Prostate gland (tissue), 2 donors: ENCODE results near the gene GDF11. TPM values are rescaled to one million over a fixed set of nuclear protein-coding genes. Genes with fewer than 3 reads are reported as not detected.
A peak's percentile ranks its signal among the peaks of the same experiment; 100 is the strongest.

Source experiments
- DNase-seq: peaks from one replicate; pipeline ENCODE4 v3.0.0-alpha.2; 2019; ENCODE audit warnings: low spot score
- H3K27ac ChIP-seq, 2 donors: fragments of 200-600 bp; sonication (generic); 2 replicates each; pipeline ENCODE4 v1.5.1; 2017 to 2019
- H3K27me3 ChIP-seq: fragments of 200-600 bp; sonication (generic); replicated peaks from 2 replicates; pipeline ENCODE4 v1.5.1; 2019; ENCODE audit not compliant: insufficient read depth
- H3K36me3 ChIP-seq, 2 donors: fragments of 200-600 bp; sonication (generic); 1 replicate in 1 of 2; 2 replicates in 1 of 2; pipeline versions ENCODE4 v1.5.1 to v1.8.1; 2017 to 2019
- H3K4me1 ChIP-seq: fragments of 200-600 bp; sonication (generic); replicated peaks from 2 replicates; pipeline ENCODE4 v1.5.1; 2019
- H3K4me3 ChIP-seq, 2 donors: fragments of 200-600 bp; sonication (generic); 2 replicates each; pipeline ENCODE4 v1.5.1; 2017 to 2019
- H3K9me3 ChIP-seq: fragments of 200-600 bp; sonication (generic); 2 replicates; pipeline ENCODE4 v1.5.1; 2017
- POLR2A ChIP-seq: fragments of 450-650 bp; IDR thresholded peaks from one replicate; pipeline ENCODE4 v1.6.1; 2016; ENCODE audit warnings: antibody characterized with exemption, mild to moderate bottlenecking
- POLR2AphosphoS5 ChIP-seq: sonication (generic); formaldehyde crosslinking; IDR thresholded peaks from one replicate; pipeline ENCODE4 v1.6.1; 2017; ENCODE audit warnings: antibody characterized with exemption
- WGBS: methylation state at CpG from one replicate; pipeline ENCODE4 v1.1.5; 2018; 5-methylcytosine and 5-hydroxymethylcytosine counted together
- intact Hi-C: fragments of 100-400 bp; cut with DNase I; formaldehyde crosslinking; loops from one replicate; pipeline ENCODE4 v1.14.2; 2022
- total RNA-seq, 2 donors: library from RNA; depleted of rRNA; stranded (reverse); fragments of >200 nt; gene quantifications; one replicate each; pipeline ENCODE4 v1.1.0, GENCODE V29; 2016
- TF ChIP-seq, protein P1 (sequence below), 4 experiments: fragments of 200-600 bp in 2 of 4; fragments of 450-650 bp in 2 of 4; sonication (generic) in 2 of 4; IDR thresholded peaks; 1 replicate in 3 of 4; 2 replicates in 1 of 4; pipeline ENCODE4 v1.5.1; 2016 to 2019; ENCODE audit warnings: antibody characterized with exemption in 4 of 4, mild to moderate bottlenecking in 2 of 4, moderate library complexity in 2 of 4

The GDF11 gene
- total RNA-seq, 2 donors from 2014 or later: 4.1 to 10.3 TPM

DNA sequence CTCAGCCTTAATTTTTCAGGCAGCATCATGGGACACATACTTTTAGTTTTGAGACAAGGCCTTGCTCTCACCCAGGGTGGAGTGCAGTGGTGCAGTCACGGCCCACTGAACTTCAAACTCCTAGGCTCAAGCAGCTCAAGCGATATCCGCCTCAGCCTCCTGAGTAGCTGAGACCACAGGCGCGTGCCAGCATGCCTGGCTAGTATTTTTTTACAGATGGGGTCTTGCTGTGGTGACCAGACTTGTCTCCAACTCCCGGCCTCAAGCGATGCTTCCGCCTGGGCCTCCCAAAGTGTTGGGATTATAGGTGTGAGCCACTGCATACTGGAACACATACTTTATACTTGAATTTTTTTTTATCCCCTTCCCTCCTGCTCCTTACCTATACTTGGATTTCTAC lies 20.0 kb upstream of the GDF11 start:
- Histone ChIP-seq H3K36me3 (no peaks in the 10 kb centered on the region), H3K4me1 (peaks cover 9% of the 10 kb centered on the region), H3K9me3 (no peaks in the 10 kb centered on the region), H3K27me3 (no peaks in the 10 kb centered on the region), H3K4me3 (no peak overlapping the region), H3K27ac (no peak overlapping the region)
- WGBS: 71% methylated on average over 8 of the region's 8 CpGs
- no peak for DNase-seq
- TF ChIP-seq POLR2AphosphoS5 (no peak), POLR2A (no peak)
- TF ChIP-seq, protein P1, sequence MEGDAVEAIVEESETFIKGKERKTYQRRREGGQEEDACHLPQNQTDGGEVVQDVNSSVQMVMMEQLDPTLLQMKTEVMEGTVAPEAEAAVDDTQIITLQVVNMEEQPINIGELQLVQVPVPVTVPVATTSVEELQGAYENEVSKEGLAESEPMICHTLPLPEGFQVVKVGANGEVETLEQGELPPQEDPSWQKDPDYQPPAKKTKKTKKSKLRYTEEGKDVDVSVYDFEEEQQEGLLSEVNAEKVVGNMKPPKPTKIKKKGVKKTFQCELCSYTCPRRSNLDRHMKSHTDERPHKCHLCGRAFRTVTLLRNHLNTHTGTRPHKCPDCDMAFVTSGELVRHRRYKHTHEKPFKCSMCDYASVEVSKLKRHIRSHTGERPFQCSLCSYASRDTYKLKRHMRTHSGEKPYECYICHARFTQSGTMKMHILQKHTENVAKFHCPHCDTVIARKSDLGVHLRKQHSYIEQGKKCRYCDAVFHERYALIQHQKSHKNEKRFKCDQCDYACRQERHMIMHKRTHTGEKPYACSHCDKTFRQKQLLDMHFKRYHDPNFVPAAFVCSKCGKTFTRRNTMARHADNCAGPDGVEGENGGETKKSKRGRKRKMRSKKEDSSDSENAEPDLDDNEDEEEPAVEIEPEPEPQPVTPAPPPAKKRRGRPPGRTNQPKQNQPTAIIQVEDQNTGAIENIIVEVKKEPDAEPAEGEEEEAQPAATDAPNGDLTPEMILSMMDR (IDR thresholded peaks at IDR 0.05): no peak
- intact Hi-C loops: no loop called here

GRCh38 chr12:55723516-55724225 lies 19.3 kb upstream of the GDF11 start:
- DNase-seq: no peak
- intact Hi-C loops: no loop called here
- Histone ChIP-seq H3K4me3 (no peak overlapping the region), H3K27ac (no peak overlapping the region), H3K9me3 (no peaks in the 10 kb centered on the region), H3K36me3 (no peaks in the 10 kb centered on the region), H3K4me1 (peaks cover 9% of the 10 kb centered on the region), H3K27me3 (no peaks in the 10 kb centered on the region)
- TF ChIP-seq, protein P1 (IDR thresholded peaks at IDR 0.05): no peak
- TF ChIP-seq POLR2A (no peak), POLR2AphosphoS5 (no peak)
- 43% methylated on average over 10 of the region's 10 CpGs for WGBS

DNA sequence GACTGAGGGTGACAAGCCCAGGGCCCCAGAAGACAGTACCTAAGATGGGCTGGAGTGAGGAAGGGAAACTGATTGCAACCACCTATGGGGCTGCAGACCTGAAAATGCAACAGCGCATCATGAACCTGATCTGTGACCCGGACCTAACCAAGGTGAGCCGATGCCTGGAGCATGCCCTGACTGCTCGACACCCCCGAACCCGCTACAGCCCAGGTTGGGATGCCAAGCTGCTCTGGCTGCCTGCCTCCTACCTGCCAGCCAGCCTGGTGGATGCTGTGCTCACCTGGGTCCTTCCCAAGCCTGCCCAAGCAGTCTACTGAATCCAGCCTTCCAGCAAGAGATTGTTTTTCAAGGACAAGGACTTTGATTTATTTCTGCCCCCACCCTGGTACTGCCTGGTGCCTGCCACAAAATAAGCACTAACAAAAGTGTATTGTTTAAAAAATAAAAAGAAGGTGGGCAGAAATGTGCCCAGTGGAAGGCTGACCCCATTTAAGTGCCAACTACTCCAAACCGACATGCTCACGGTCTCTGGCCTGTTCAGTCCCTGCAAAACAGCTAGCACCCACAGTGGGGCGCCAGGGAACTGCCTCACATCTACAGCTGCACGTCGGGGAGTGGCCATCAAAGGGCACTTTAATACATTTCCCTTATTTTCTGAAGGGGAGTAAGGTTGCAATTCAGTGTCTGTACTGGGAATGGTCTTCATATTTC lies 18.5 kb upstream of the GDF11 start:
- no peak overlapping the region for H3K27ac ChIP-seq
- H3K36me3 ChIP-seq: no peaks in the 10 kb centered on the region
- H3K27me3 ChIP-seq: no peaks in the 10 kb centered on the region
- H3K4me3 ChIP-seq: no peak overlapping the region
- intact Hi-C loops: no loop called here
- TF ChIP-seq, protein P1 (IDR thresholded peaks at IDR 0.05): peak in 2 of 4 experiments; percentile 50 to 61
- peak; percentile 7 for TF ChIP-seq POLR2AphosphoS5
- no peak for TF ChIP-seq POLR2A
- peaks cover 9% of the 10 kb centered on the region for H3K4me1 ChIP-seq
- WGBS: 46% methylated on average over 11 of the region's 11 CpGs
- no peaks in the 10 kb centered on the region for H3K9me3 ChIP-seq
- DNase-seq: peak; percentile 51

DNA sequence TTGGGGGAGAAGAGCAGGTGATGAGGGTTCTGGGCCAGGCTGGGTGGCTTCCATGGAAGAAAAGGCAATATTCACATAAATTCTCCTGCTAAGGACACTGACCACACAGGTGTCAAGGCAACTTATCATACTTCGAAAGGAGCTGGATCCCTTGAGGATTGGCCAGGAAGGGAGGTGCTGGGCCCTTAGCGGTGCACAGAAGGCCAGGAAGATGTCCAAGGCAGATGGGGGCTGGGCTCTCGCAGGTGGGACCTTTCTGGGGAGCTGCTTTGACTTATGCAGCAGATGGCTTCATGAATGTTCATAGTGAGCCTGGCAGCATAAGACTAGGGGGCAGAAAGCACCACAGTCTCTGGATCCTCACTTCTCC lies 18.0 kb upstream of the GDF11 start:
- Histone ChIP-seq H3K36me3 (no peaks in the 10 kb centered on the region), H3K27me3 (no peaks in the 10 kb centered on the region), H3K27ac (no peak overlapping the region), H3K9me3 (no peaks in the 10 kb centered on the region), H3K4me1 (peaks cover 9% of the 10 kb centered on the region), H3K4me3 (no peak overlapping the region)
- 43% methylated on average over 3 of the region's 3 CpGs for WGBS
- no peak for DNase-seq
- TF ChIP-seq, protein P1 (IDR thresholded peaks at IDR 0.05): no peak
- TF ChIP-seq POLR2AphosphoS5 (no peak), POLR2A (no peak)
- intact Hi-C loops: loop anchor here (5.0 kb wide), 1 partner anchor 202 kb away; the partner anchor contains the start of gene PYM1
